HK-2 (cell line): Measurements from ENCODE around the gene RAE1.
"Not testable (repeated sequence)": the region's sequence is repeated elsewhere in the genome, so short reads cannot be mapped to it uniquely, and the experiment has no call there.

Experiments used
- DNase-seq: peaks from one replicate; pipeline ENCODE4 v3.0.0-alpha.2; 2018; ENCODE audit not compliant: unreplicated experiment

The RAE1 gene

DNA sequence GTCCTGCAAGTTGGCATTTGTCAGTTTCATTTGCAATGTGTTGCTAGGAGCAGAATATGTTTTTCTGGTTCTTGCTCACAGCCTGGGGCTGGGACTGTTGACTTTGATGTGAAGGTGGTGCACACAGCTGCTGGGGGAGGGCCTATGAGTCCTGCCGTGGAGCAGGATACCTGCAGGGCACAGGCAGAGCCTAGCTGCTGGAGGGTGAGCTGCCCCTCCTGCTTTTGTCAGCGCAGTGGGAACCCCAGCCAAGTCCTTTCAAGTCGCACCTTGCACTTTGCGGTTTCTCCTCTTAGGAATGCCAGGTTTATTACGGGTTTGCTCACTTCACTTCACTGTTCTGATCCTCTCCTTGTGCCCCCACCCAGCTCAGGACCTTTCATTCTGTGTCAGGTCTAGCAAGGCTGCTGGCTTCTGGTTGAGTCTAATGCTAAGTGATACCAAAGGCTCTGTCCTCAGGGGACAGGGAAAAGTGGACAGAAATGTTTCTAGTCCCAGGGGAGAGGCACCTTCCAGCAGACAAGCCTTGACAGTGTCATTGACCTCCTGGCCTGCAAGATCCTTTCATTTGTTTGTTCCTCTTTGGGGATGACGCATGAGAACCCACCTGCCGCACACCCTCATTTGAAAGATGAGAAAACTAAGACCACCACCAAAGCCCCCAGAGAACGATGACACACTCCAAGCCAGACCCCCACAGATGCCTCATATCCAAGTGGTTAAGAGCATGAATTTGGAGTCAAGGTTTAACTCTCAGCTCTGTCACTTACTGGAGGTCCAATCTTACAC, 24.2 kb upstream of the RAE1 start:
- DNase-seq, result no peak

DNA sequence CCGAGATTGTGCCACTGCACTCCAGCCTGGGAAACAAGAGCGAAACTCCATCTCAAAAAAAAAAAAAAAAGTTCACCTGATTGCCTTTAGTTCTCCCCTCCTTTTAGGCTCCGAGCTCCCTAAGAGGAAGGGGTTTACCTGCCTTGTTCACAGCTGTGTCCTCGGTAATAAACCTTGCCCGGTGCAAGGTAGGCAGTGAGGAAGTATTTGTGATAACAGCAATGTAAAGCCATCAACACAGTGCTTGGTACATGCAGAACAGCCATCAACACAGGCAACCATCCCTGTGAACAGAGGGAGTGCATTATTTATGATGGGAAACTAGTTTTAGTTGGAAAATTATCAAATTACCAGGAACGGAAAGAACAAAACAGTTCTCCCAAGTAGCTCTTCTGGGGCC, 23.2 kb upstream of the RAE1 start:
- no peak for DNase-seq

DNA sequence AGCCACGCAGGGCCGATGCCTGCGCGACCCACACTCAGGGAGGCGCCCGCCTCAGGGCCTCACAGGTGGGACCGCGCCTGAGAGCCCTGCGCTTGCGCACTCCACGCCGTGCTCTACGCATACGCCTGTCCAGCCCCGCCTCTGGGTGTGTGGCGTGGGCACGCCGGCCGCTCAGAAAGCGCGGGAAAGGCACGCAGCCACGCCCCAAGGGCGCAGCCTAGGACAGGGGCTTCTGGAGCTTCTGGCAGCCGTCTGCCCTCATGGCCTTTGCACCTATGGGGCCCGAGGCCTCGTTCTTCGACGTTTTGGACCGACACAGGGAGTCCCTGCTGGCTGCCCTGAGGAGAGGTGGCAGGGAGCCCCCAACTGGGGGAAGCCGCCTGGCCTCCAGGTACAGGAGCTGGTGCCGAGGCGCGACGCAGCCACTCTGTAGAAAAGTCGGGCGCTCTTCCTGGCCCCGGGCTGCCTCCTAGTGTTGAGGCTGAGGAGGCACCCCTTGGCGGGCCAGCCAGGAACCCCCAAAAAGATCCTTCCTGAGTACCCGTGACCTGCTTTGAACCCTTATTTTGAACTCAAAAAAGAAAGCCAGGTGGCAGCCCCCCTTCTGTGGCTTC, 21.3 kb upstream of the RAE1 start, which contains the start of gene SPO11:
Gene SPO11, plus strand, starts transcription at position 196 of the 614 bp plus-strand sequence. Its CDS starts 65 bp downstream, at position 261.
- DNase-seq, result no peak

DNA sequence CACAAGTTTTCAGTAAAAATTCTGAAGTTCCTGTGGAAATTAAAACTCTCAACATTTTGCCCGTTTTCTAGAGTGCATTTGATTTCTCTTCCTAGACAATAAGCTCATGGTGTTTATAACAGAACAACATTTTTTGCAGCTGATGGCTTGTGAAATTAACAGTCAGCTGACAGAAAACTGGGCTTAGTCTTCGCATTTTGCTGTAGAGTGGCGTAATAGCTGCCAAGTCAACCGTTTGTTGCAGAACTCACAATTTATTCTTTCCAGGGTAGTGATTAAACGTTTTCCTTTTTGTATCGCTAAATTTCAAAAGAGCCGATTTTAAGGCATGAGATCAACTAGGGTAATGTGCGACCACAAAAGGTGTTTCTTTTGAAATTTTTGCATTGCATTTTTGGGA, 20.1 kb upstream of the RAE1 start:
- DNase-seq, result no peak

DNA sequence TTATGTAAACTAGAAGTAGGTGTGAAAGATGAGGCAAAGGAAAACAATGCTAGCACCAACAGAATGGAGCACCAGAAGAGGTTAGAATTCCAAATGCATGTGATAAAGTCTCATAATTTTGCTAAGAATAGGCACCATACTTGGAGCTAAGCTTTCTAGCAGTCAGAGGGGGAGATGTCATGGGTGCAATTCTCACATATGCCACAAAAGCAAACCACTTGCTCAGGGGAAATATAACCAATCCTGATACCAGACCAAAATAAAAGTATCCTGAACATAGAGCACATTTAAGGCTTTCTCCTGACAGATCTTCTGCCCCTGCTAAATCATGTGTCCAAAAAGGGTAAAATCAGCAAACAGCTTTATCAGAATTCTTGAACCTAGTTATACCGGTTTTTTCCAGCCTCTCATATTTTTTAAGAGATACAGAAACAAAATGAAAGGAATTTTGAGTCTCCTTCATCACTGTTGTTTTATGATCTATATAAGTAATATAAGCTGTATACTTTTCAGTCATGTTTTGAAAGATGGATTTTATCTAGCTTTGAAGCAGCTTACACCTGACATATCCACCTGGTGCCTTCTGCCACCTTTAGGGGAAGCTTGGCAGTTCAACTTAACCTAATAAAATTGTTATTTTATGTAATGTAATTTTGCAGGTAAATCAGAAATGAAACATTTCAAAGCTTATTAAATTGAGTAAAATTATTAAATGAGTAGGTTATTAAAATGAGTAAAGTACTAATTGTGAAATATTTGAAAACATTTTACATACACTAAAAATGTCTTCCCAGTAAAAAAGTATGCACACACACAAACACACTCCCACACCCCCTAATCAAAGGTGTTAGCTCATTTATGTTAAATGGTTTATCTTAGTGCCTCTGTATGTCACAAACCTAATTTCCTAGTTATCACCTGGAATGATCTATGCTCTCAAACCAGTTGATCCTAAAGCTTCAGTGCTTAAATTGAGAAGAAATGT, 18.7 kb upstream of the RAE1 start:
- no peak for DNase-seq

DNA sequence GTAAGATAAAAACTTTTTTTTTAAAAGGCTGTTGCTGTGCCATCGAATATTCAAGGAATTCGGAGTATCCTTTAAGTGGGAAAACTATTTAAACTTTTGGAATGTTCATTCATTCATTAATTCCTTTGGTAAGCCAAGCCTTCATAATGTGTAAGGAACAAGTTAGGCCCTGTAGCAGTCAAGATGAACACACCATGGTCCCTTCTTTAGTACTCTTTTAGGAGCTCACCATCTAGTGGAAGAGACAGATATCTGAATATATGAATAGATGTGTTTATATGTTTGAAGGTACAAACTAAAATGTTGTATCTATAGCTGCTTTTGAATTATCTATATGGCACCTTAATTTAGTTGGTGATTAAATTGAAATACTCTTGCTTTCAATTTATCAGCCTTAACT, 15.7 kb upstream of the RAE1 start:
- DNase-seq, result no peak

DNA sequence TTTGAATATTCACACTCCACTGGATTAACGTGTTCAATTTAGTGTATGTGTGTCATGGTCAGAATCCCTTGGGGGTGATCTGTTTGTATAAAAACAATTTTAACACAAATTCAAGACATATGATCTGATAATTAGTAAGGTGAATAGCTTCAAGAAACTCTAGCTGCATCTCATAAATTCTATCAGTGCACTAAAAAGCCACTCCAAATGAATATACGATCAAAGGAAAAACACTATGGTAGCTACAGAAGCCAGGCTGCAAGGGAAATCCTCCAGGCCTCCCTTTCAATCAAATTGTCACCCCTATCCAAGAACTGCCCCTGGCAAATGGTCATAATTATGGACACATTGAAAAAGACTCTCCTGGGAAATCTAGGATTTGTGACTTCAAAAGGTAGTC, 9.4 kb upstream of the RAE1 start:
- no peak for DNase-seq

DNA sequence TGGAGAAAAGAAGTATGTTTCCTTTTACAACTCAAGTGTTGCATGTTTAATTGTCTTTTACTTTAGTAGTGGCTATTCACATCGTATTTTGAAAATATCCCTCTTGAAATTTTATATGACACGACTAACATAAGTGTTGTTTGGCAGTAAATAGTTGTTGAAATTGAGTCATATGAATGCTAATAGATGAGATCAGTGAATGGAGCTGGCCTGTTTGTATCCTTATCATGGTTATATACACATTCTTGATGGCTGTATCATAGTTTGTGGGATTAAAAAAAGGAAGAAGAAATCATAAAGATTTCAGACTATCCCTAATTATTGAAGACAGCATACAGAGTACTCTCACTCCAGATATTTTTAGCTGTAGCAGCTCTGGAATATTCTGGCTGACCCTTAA, 8.2 kb upstream of the RAE1 start:
- DNase-seq, result no peak

DNA sequence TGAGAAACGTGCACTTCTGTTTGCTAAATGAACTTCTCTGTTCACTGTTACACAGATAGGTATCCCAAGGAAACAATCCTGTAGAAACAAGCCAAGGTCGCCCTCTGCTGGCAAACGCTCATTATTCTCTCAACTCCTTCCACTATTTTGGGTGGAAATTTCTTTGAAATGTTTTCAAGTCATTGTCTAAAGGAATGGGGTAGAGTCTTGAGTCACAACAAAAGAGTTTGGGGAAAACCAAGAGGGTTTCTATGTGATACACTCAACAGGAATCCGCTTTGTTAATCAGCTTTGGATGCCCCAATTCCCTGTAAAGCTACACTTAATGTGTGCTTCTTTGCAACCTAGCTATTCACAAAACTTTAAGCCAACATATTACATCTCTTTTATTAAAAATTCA, 4.6 kb upstream of the RAE1 start:
- DNase-seq, result peak; percentile 65

DNA sequence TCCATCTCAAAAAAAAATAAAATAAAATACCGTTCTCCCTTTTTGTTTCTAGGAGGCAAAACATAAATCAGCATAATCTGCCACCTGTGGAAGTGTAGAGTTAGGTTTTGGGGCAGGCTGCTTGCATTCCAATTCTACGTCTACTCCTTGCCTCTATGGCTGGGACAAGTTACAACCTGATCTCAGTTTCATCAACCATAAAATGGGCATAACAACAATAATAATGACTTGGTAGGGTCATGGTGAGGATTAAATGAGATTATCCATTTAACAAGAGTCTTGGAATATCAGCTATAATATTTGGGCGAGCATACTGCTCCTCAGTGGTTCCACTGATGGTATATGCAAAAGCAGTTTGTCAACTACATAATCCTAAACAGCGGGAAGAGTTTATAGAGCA, 3.7 kb upstream of the RAE1 start:
- DNase-seq, result no peak

DNA sequence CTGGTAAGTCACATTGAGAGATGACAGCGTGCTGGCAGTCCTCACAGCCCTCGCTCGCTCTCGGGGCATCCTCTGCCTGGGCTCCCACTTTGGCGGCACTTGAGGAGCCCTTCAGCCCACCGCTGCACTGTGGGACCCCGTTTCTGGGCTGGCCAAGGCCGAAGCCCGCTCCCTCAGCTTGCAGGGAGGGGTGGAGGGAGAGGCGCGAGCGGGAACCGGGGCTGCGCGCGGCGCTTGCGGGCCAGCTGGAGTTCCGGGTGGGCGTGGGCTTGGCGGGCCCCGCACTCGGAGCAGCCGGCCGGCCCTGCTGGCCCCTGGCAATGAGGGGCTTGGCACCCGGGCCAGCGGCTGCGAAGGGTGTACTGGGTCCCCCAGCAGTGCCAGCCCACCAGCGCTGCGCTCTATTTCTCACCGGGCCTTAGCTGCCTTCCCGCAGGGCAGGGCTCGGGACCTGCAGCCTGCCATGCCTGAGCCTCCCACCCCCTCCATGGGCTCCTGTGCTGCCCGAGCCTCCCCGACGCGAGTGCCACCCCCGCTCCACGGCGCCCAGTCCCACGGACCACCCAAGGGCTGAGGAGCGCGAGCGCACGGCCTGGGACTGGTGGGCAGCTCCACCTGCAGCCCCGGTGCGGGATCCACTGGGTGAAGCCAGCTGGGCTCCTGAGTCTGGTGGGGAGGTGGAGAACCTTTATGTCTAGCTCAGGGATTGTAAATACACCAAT, 2.7 kb upstream of the RAE1 start:
- DNase-seq, result not testable (repeated sequence)

DNA sequence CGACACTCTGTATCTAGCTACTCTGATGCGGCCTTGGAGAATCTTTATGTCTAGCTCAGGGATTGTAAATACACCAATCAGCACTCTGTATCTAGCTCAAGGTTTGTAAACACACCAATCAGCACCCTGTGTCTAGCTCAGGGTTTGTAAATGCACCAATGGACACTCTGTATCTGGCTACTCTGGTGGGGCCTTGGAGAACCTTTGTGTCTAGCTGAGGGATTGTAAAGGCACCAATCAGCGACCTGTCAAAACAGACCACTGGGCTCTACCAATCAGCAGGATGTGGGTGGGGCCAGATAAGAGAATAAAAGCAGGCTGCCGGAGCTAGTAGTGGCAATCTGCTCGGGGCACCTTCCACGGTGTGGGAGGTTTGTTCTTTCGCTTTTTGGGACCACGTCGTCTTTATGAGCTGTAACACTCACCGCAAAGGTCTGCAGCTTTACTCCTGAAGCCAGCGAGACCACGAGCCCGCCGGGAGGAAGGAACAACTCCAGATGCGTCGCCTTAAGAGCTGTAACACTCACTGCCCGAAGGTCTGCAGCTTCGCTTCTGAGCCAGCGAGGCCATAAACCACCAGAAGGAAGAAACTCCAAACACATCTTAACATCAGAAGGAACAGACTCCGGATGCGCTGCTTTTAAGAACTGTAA, 2.0 kb upstream of the RAE1 start:
- not testable (repeated sequence) for DNase-seq

DNA sequence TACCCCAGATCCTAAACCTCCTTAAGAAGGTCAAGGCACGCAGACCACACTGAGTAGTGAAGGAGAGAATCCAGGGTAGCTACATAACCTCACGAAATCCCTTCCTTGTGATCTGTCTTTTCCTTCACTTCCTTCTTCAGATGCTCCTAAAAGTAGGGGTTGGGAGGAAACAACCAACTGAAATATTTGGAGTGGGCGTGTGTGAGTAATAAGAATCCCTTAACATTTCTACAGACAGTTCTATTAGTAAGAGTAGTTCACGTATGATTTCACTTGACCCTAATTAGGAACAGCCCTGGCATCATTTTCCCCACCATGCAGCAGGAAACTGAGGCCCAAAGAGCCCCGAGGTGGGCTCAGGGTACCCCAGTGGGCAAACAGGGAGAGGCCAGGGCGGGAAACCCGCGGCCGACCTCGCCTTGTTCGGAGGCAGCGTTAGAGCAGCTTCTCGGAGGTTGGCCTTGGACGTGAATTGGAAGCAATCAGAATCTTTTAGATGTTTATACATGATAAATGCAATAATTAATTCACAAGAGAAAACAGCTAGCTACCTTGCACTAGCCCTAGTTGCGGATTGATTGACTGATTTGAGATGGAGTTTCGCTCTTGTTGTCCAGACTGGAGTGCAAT, 859 bp upstream of the RAE1 start:
- no peak for DNase-seq

DNA sequence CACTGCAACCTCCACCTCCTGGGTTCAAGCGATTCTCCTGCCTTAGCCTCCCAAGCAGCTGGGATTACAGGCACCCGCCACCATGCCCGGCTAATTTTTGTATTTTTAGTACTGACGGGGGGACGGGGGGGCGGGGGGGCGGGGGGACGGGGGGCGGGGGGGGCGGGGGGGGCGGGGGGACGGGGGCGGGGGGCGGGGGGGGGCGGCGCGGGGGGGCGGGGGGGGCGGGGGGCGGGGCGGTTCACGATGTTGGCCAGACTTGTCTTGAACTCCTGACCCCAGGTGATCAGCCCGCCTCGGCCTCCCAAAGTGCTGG, 371 bp upstream of the RAE1 start:
- DNase-seq, result not testable (repeated sequence)

DNA sequence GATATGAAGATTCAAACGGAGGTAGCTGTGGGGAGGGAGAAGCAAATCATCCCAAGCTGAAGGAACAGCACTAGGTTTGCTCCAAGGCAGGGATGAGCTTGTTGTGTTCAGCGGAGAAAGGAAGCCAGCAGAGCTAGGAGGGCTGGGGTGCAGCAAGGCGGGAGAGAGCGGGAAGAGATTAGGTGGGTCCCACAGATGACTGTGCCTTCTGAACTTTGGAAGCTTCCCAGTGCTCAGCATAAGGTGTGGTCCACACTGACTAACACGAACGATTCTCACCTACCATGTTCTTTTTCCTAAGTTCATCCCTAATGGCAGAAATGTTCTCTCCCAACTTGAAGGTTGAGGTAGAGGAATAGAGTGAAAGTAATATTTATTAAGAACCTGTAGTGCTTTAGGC, 1.2 kb downstream of the RAE1 start:
- no peak for DNase-seq

DNA sequence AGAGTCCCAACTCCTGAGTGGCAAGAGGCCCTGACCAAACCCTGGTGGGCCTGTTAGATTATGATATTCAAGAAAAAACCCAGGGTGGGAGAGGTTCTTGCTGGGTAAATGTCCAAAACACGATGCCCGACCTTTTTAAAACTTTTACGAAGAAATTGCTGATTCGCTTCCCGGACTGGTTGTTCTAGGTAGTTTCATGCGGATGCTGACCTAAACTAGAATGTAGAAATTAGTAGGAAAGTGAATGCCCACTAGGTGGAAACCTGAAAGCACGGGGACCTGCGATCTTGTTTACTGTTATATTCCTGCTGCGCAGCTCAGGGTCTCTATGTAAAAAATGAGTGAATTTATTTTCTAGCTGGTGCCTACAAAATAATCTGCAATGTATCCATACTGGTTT, 2.3 kb downstream of the RAE1 start:
- no peak for DNase-seq

DNA sequence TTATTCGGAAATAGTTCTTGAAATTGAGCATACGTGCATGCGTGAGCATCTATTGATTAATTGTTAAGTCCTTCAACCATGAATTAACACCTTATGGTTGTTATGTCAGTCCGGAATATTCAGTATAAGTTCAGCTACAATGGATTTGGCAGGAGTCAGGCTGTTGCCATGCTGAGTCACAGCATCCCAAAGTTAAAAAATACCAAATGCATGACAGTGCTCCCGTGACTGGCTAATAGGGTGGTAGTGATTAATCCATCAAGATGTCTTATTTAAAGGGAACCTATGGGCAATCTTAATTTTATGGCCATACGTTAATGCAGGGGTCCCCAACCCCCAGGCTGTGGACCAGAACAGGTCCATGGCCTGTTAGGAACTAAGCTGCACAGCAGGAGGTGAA, 10.5 kb downstream of the RAE1 start:
- DNase-seq, result peak; percentile 22

DNA sequence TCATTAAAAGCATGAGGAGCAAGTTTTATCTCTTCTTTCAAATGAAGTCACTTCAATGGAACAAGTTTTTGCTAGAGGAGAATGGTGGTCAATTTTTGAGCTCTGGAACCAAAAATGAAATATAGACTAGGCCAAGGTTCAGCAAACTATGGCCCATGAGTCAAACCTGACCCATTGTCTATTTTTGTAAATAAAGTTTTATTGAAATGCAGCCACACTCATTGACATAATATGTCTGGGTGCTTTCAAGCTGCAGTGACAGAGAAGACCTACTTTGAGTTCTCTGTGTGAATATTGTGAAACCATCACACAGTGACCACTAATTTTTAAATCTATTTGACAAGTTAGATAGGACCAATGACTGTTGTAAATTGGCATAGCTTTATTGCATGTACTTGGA, 13.4 kb downstream of the RAE1 start:
- no peak for DNase-seq

DNA sequence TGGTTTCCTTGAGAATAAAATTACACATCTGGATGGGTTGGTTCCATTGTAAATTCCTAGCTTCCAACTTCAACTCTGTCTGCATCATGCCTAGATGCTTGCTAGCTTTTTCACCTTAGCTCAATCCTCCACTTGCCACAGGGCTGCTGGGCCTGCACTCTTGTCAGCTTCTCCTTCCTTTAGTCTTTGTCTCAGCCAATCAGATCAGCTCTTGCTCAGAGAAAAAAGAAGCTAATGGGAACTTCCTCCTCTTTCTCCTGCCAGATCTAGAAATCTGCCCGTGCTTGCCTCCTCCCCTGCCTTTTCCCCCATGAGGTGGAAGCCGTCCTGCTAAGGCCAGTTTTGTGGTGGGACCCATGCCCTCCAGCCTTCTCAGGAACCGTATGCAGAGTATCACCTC, 18.5 kb downstream of the RAE1 start:
- no peak for DNase-seq

DNA sequence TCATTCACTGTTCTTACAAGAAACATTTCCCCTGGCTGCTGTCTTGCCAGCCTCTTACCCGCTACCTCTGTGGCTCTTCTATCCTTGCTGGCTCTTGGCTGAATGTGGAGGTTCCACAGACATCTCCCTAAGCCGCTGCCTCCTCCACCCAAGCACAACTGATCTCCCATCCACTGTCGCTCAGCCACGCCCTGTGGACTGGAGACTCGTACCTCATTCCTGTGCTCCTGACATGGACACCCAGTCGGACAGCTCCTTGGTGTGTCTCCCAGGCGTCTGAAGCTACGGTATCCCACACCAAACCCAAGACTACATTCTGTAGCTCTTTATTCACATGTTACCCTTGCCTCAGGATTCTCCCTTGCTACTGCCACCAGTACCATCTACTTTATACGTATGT, 19.3 kb downstream of the RAE1 start:
- no peak for DNase-seq

DNA sequence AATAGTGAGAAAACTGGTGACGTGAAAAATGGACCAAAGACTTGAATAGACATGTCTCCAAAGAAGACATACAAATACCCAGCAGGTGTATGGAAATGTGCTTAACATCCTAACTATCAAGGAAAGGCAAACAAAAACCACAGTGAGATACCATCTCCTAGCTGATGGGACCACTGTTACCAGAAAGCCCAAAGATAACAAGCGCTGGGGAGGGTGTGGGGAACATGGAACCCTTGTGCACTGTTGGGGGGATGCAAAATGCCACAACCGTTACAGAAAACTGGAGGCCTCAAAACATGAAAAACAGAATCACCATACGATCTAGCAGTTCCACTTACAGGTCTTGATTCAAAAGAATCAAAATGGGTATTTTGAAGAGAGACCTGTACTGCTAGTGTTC, 20.3 kb downstream of the RAE1 start:
- DNase-seq, result no peak
